H1 (cell line): Measurements from ENCODE around the gene ZFAND6. TPM values are rescaled to one million over a fixed set of nuclear protein-coding genes. Genes with fewer than 3 reads are reported as not detected.

Experiments used
- CTCF ChIA-PET: fragments of 300-600 bp; sonication (Branson Sonifier 250); formaldehyde crosslinking; loops from one replicate; lab custom pipeline; 2021; ENCODE audit not compliant: partially characterized antibody; lab: Charles Lee
- POLR2A ChIA-PET: fragments of 300-600 bp; sonication (Branson Sonifier 250); formaldehyde crosslinking; loops from one replicate; lab custom pipeline; 2021; ENCODE audit warnings: inconsistent platforms; ENCODE audit not compliant: partially characterized antibody; lab: Charles Lee
- DNase-seq, 2 experiments: peaks; one replicate each; pipeline versions ENCODE4 v3.0.0 to v3.0.0-alpha.2; 2010 to 2022; ENCODE audit warnings: low spot score in 2 of 2, low read depth in 1 of 2, mixed read lengths in 1 of 2
- FAIRE-seq: peaks from 2 replicates; lab custom pipeline; 2011; peaks lifted over from hg19 to GRCh38; lab: Jason Lieb, UNC
- H2AFZ ChIP-seq: 2 replicates; pipeline ENCODE4 v1.8.1; 2012; ENCODE audit warnings: low read length, inconsistent platforms
- H2AK5ac ChIP-seq: 2 replicates; pipeline ENCODE4 v1.6.1; 2013; ENCODE audit warnings: low read depth, low read length
- H2BK120ac ChIP-seq: replicated peaks from 2 replicates; pipeline ENCODE3; 2013; ENCODE audit warnings: low read depth, low read length, inconsistent platforms
- H2BK12ac ChIP-seq: 2 replicates; pipeline ENCODE4 v1.6.1; 2013; ENCODE audit warnings: low read depth, low read length
- H2BK15ac ChIP-seq: 2 replicates; pipeline ENCODE4 v1.6.1; 2013; ENCODE audit warnings: low read length
- H2BK20ac ChIP-seq: 2 replicates; pipeline ENCODE4 v1.6.1; 2013; ENCODE audit warnings: low read length
- H2BK5ac ChIP-seq: 2 replicates; pipeline ENCODE4 v1.6.1; 2013; ENCODE audit warnings: low read depth, low read length
- H3K14ac ChIP-seq: 2 replicates; pipeline ENCODE4 v1.6.1; 2013; ENCODE audit warnings: inconsistent platforms; ENCODE audit not compliant: insufficient read length
- H3K18ac ChIP-seq: 2 replicates; pipeline ENCODE4 v1.6.1; 2013; ENCODE audit warnings: low read length; ENCODE audit errors: extremely low read depth
- H3K23ac ChIP-seq: 2 replicates; pipeline ENCODE4 v1.6.1; 2013; ENCODE audit warnings: inconsistent platforms; ENCODE audit not compliant: insufficient read length
- H3K23me2 ChIP-seq: 2 replicates; pipeline ENCODE4 v1.6.1; 2013; ENCODE audit warnings: low read depth, low read length
- H3K27ac ChIP-seq: 2 replicates; pipeline ENCODE4 v1.6.1; 2011; ENCODE audit warnings: low read depth, low read length, inconsistent platforms
- H3K27me3 ChIP-seq, 4 experiments: replicated peaks in 1 of 4; 1 replicate in 1 of 4; 2 replicates in 3 of 4; pipeline versions ENCODE4 v1.6.1 to v1.8.1; 2011 to 2013; ENCODE audit warnings: low read length in 3 of 4, mild to moderate bottlenecking in 3 of 4, inconsistent platforms in 2 of 4, mixed read lengths in 2 of 4, moderate library complexity in 1 of 4; ENCODE audit not compliant: control insufficient read depth in 3 of 4, insufficient read depth in 3 of 4; ENCODE audit errors: extremely low read depth in 1 of 4
- H3K36me3 ChIP-seq, 4 experiments: 2 replicates each; pipeline versions ENCODE4 v1.6.1 to v1.8.1; 2011 to 2013; ENCODE audit warnings: mild to moderate bottlenecking in 4 of 4, low read length in 3 of 4, moderate library complexity in 2 of 4, control low read depth in 1 of 4, inconsistent platforms in 1 of 4; ENCODE audit not compliant: insufficient read depth in 4 of 4, control insufficient read depth in 2 of 4
- H3K4ac ChIP-seq: replicated peaks from 2 replicates; pipeline ENCODE3; 2013; ENCODE audit warnings: low read length, low read depth, mixed read lengths, inconsistent platforms; ENCODE audit not compliant: insufficient read length
- H3K4me1 ChIP-seq, 4 experiments: replicated peaks in 1 of 4; 1 replicate in 1 of 4; 2 replicates in 3 of 4; pipeline versions ENCODE4 v1.6.1 to v1.8.1; 2011 to 2013; ENCODE audit warnings: low read length in 3 of 4, inconsistent platforms in 2 of 4, mixed read lengths in 1 of 4; ENCODE audit not compliant: insufficient read depth in 4 of 4, control insufficient read depth in 3 of 4
- H3K4me2 ChIP-seq, 2 experiments: 2 replicates each; pipeline versions ENCODE4 v1.6.1 to v1.8.1; 2011 to 2013; ENCODE audit warnings: low read depth in 2 of 2, low read length in 2 of 2, control low read depth in 1 of 2, inconsistent platforms in 1 of 2, mild to moderate bottlenecking in 1 of 2; ENCODE audit not compliant: insufficient read depth in 1 of 2
- H3K4me3 ChIP-seq, 4 experiments: fragments of 200-600, 300-600 bp in 1 of 4; sonication (generic), shearing (Covaris generic), sonication (Bioruptor Twin) in 1 of 4; 2 replicates each; pipeline versions ENCODE4 v1.5.1 to v1.8.1; 2011 to 2016; ENCODE audit warnings: low read length in 4 of 4, low read depth in 3 of 4, control low read depth in 2 of 4, inconsistent platforms in 2 of 4, mild to moderate bottlenecking in 2 of 4, mixed read lengths in 1 of 4, moderate library complexity in 1 of 4; ENCODE audit not compliant: insufficient read depth in 2 of 4; ENCODE audit errors: extremely low read depth in 1 of 4
- H3K56ac ChIP-seq: replicated peaks from 2 replicates; pipeline ENCODE3; 2013; ENCODE audit warnings: low read depth, mild to moderate bottlenecking, mixed read lengths, low read length, inconsistent platforms; ENCODE audit not compliant: insufficient read length
- H3K79me1 ChIP-seq: 2 replicates; pipeline ENCODE4 v1.6.1; 2013; ENCODE audit warnings: low read depth, low read length, control low read depth
- H3K79me2 ChIP-seq, 2 experiments: 2 replicates each; pipeline versions ENCODE4 v1.6.1 to v1.8.1; 2012 to 2013; ENCODE audit warnings: low read length in 2 of 2, mild to moderate bottlenecking in 2 of 2, inconsistent platforms in 1 of 2; ENCODE audit not compliant: insufficient read depth in 2 of 2, control insufficient read depth in 1 of 2
- H3K9ac ChIP-seq, 4 experiments: replicated peaks in 1 of 4; 1 replicate in 1 of 4; 2 replicates in 3 of 4; pipeline versions ENCODE4 v1.6.1 to v1.8.1; 2011 to 2013; ENCODE audit warnings: low read depth in 3 of 4, low read length in 3 of 4, control low read depth in 2 of 4, mild to moderate bottlenecking in 2 of 4, moderate library complexity in 2 of 4, inconsistent platforms in 1 of 4; ENCODE audit errors: extremely low read depth in 1 of 4
- H3K9me3 ChIP-seq, 2 experiments: 2 replicates each; pipeline versions ENCODE4 v1.6.1 to v1.8.1; 2012 to 2013; ENCODE audit warnings: mild to moderate bottlenecking in 2 of 2, moderate library complexity in 2 of 2, control low read depth in 1 of 2, inconsistent platforms in 1 of 2, low read depth in 1 of 2, low read length in 1 of 2, mixed read lengths in 1 of 2; ENCODE audit not compliant: insufficient read depth in 2 of 2
- H4K20me1 ChIP-seq, 2 experiments: replicated peaks in 1 of 2; 2 replicates each; pipeline versions ENCODE3 to v1.8.1; 2011 to 2013; ENCODE audit warnings: inconsistent platforms in 2 of 2, low read length in 2 of 2, mild to moderate bottlenecking in 1 of 2; ENCODE audit not compliant: insufficient read depth in 2 of 2, control insufficient read depth in 1 of 2
- H4K5ac ChIP-seq: 2 replicates; pipeline ENCODE4 v1.6.1; 2013; ENCODE audit warnings: low read length, low read depth, mixed read lengths, inconsistent platforms; ENCODE audit not compliant: insufficient read length
- H4K8ac ChIP-seq: 2 replicates; pipeline ENCODE4 v1.8.0; 2013; ENCODE audit warnings: mild to moderate bottlenecking, moderate library complexity, low read length, inconsistent platforms; ENCODE audit not compliant: insufficient read depth; ENCODE audit errors: extremely low read depth
- H4K91ac ChIP-seq: replicated peaks from 2 replicates; pipeline ENCODE3; 2013; ENCODE audit warnings: low read length, mixed read lengths, inconsistent platforms; ENCODE audit not compliant: insufficient read length
- BRCA1 ChIP-seq: IDR thresholded peaks from 2 replicates; pipeline ENCODE4 v1.6.1; 2012; ENCODE audit warnings: low read depth, low read length, improper control_type of control experiment
- CTBP2 ChIP-seq: IDR thresholded peaks from 2 replicates; pipeline ENCODE4 v1.7.0; 2011; ENCODE audit warnings: borderline replicate concordance, mild to moderate bottlenecking, moderate library complexity, mixed read lengths, low read length; ENCODE audit not compliant: insufficient read depth, insufficient read length
- EZH2 ChIP-seq: fragments of 200-600 bp; sonication (generic); IDR thresholded peaks from 2 replicates; pipeline ENCODE4 v1.7.1; 2012; ENCODE audit warnings: low read depth, mild to moderate bottlenecking, moderate library complexity, low read length, inconsistent platforms; ENCODE audit not compliant: severe bottlenecking
- JUND ChIP-seq: IDR thresholded peaks from 2 replicates; pipeline ENCODE4 v1.6.1; 2011; ENCODE audit warnings: mild to moderate bottlenecking, improper control_type of control experiment, low read length
- KDM4A ChIP-seq: IDR thresholded peaks from one replicate; pipeline ENCODE4 v1.7.1; 2012; ENCODE audit warnings: low read depth, mild to moderate bottlenecking, moderate library complexity, low read length, inconsistent platforms; ENCODE audit not compliant: severe bottlenecking
- KDM5A ChIP-seq: fragments of 200-600 bp; IDR thresholded peaks from 2 replicates; pipeline ENCODE4 v1.7.1; 2012; ENCODE audit warnings: mild to moderate bottlenecking, low read length, inconsistent platforms, mixed read lengths
- MAFK ChIP-seq: IDR thresholded peaks from 2 replicates; pipeline ENCODE4 v1.6.1; 2012; ENCODE audit warnings: low read depth, mild to moderate bottlenecking, improper control_type of control experiment, low read length
- RAD21 ChIP-seq, 2 experiments: IDR thresholded peaks in 1 of 2; conservative IDR thresholded peaks in 1 of 2; 2 replicates each; pipeline ENCODE4 v1.6.1; 2011; ENCODE audit warnings: low read depth in 2 of 2, low read length in 2 of 2, improper control_type of control experiment in 1 of 2, inconsistent platforms in 1 of 2, mild to moderate bottlenecking in 1 of 2, moderate library complexity in 1 of 2
- TAF1 ChIP-seq: IDR thresholded peaks from 2 replicates; pipeline ENCODE4 v1.6.1; 2011; ENCODE audit warnings: mild to moderate bottlenecking, low read depth, low read length
- TBP ChIP-seq: IDR thresholded peaks from 2 replicates; pipeline ENCODE4 v1.6.1; 2011; ENCODE audit warnings: low read depth, low read length, improper control_type of control experiment
- WGBS, 2 experiments: shearing (Covaris generic) in 1 of 2; methylation state at CpG; one replicate each; pipeline versions ENCODE4 v1.1.6 to v1.1.7; 2013 to 2015; ENCODE audit warnings: low lambda C conversion rate in 2 of 2, mixed read lengths in 2 of 2, inconsistent platforms in 1 of 2, low coverage in 1 of 2, missing lambda C conversion rate in 1 of 2; ENCODE audit not compliant: insufficient replicate concordance in 2 of 2, insufficient coverage in 1 of 2, insufficient read length in 1 of 2; ENCODE audit errors: extremely low coverage in 1 of 2, missing lambda C conversion rate in 1 of 2; 5-methylcytosine and 5-hydroxymethylcytosine counted together
- polyA plus RNA-seq, 7 experiments: library from polyadenylated mRNA; depleted of rRNA in 3 of 7; stranded (reverse) in 5 of 7; unstranded in 2 of 7; fragments of >200 nt in 5 of 7; fragments of 200-250 nt in 2 of 7; gene quantifications; 1 replicate in 5 of 7; 2 replicates in 1 of 7; 4 replicates in 1 of 7; pipeline versions ENCODE4 v1.2.1 to v1.2.3, GENCODE V29; 2011 to 2013; ENCODE audit warnings: missing spikeins in 2 of 7, mixed read lengths in 2 of 7
- total RNA-seq: library from RNA; stranded (reverse); fragmentation: NEBNext Ultra II Directional; extraction: Animal tissue kit (Norgen Biotek cat#: 25700); gene quantifications from 2 replicates; pipeline ENCODE4 v1.2.1, GENCODE V29; 2021
- TF ChIP-seq, protein P1 (sequence below): IDR thresholded peaks from 2 replicates; pipeline ENCODE4 v1.6.1; 2012; ENCODE audit warnings: low read length, inconsistent platforms

Gene ZFAND6
- total and polyA plus RNA-seq, 2 of the 8 experiments (the other 6 are each of a cell fraction or from before 2014, with no cell fraction given) = 136 to 237 TPM

DNA sequence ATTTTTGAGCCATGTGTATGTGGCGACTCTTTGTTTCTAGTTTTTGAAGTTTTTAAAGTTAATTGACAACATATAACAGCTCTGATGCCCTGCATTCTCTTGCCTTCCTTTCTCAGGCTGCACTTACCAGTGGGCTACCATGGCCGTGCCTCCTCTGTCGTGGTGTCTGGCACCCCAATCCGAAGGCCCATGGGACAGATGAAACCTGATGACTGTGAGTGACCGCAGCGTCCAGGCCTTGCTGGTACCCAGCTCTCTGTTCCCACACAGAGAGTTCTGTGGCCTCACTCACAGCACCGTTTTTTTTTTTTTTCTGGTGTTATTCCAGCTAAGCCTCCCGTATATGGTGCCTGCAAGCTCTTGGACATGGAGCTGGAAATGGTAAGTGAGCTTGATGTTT, 108.5 kb downstream of the ZFAND6 start:
- H2AFZ ChIP-seq = no peak overlapping the region
- H4K5ac ChIP-seq = no peak overlapping the region
- DNase-seq = no peak
- TF ChIP-seq KDM5A (no peak), JUND (no peak), TBP (no peak), BRCA1 (no peak), MAFK (no peak), TAF1 (no peak), RAD21 (IDR thresholded peaks at IDR 0.05 in 1 of 2, conservative IDR thresholded peaks at IDR 0.05 in 1 of 2; ENCODE audit: low read depth in 2 of 2, low read length in 2 of 2) (no peak), EZH2 (no peak), CTBP2 (no peak), KDM4A (no peak)
- TF ChIP-seq, protein P1, sequence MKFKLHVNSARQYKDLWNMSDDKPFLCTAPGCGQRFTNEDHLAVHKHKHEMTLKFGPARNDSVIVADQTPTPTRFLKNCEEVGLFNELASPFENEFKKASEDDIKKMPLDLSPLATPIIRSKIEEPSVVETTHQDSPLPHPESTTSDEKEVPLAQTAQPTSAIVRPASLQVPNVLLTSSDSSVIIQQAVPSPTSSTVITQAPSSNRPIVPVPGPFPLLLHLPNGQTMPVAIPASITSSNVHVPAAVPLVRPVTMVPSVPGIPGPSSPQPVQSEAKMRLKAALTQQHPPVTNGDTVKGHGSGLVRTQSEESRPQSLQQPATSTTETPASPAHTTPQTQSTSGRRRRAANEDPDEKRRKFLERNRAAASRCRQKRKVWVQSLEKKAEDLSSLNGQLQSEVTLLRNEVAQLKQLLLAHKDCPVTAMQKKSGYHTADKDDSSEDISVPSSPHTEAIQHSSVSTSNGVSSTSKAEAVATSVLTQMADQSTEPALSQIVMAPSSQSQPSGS = no peak
- H2BK20ac ChIP-seq = no peak overlapping the region
- no peak overlapping the region for H3K27ac ChIP-seq
- H3K4me1 ChIP-seq = no peaks in the 10 kb centered on the region
- H3K27me3 ChIP-seq = no peaks in the 10 kb centered on the region
- H3K4me2 ChIP-seq = no peak overlapping the region
- no peaks in the 10 kb centered on the region for H3K9me3 ChIP-seq
- H3K4me3 ChIP-seq = no peak overlapping the region
- no peak overlapping the region for H3K18ac ChIP-seq
- no peak overlapping the region for H3K4ac ChIP-seq
- 84% methylated on average over 8 of the region's 8 CpGs; no CpG with 5 or more reads in 1 of the 2 experiments for WGBS, 2 experiments
- H2BK12ac ChIP-seq = no peak overlapping the region
- no peak overlapping the region for H3K56ac ChIP-seq
- no peak overlapping the region for H2BK5ac ChIP-seq
- no peaks in the 10 kb centered on the region for H3K23me2 ChIP-seq
- H2BK15ac ChIP-seq = no peak overlapping the region
- no peak overlapping the region for H4K91ac ChIP-seq
- no peak overlapping the region for H3K23ac ChIP-seq
- no peaks in the 10 kb centered on the region for H4K20me1 ChIP-seq
- H2BK120ac ChIP-seq = no peak overlapping the region
- no peak overlapping the region for H3K9ac ChIP-seq
- no peak overlapping the region for H2AK5ac ChIP-seq
- no peak for FAIRE-seq
- POLR2A ChIA-PET = interaction anchor here (0.6 to 1.3 kb wide), 3 partner anchors 10 to 165 kb away, joined by 3 to 7 read pairs (median 3); no protein-coding TSS in a partner anchor
- CTCF ChIA-PET = interaction anchor here (0.6 to 1.5 kb wide), 6 partner anchors 12 to 89 kb away, joined by 3 to 4 read pairs (median 3); no protein-coding TSS in a partner anchor
- H3K79me1 ChIP-seq = no peaks in the 10 kb centered on the region
- no peaks in the 10 kb centered on the region for H3K79me2 ChIP-seq
- H4K8ac ChIP-seq = no peak overlapping the region
- peaks cover 0 to 7% (median 2%) of the 10 kb centered on the region in 4 experiments; a peak in 1 of 8 replicates for H3K36me3 ChIP-seq
- H3K14ac ChIP-seq = no peak overlapping the region
